ENCODE data around the gene ATXN1. TPM values are rescaled to one million over a fixed set of nuclear protein-coding genes. Genes with fewer than 3 reads are reported as not detected.
"Not testable (repeated sequence)": the region's sequence is repeated elsewhere in the genome, so short reads cannot be mapped to it uniquely, and the experiment has no call there.

The ATXN1 gene
- total RNA-seq, 1 donor from 2014 or later, result 98.0 TPM

GRCh38 chr6:16477367-16478149, 283.7 kb downstream of the ATXN1 start:
- DNase-seq (ENCODE audit: low spot score), result no peak

GRCh38 chr6:16476861-16477260, 284.4 kb downstream of the ATXN1 start:
- no peak for DNase-seq (ENCODE audit: low spot score)

- DNase-seq (ENCODE audit: low spot score), result no peak
These were observed 285.8 kb downstream of the ATXN1 start for GRCh38 chr6:16475494-16475781.

GRCh38 chr6:16474772-16475493, 286.3 kb downstream of the ATXN1 start:
- DNase-seq (ENCODE audit: low spot score), result no peak

GRCh38 chr6:16473908-16474771, 287.1 kb downstream of the ATXN1 start:
- DNase-seq (ENCODE audit: low spot score), result no peak

GRCh38 chr6:16473184-16473907, 287.9 kb downstream of the ATXN1 start:
- DNase-seq (ENCODE audit: low spot score), result no peak

- peak; percentile 78 for DNase-seq (ENCODE audit: low spot score)
These were observed 288.8 kb downstream of the ATXN1 start for GRCh38 chr6:16472349-16473069.

GRCh38 chr6:16471910-16472297, 289.4 kb downstream of the ATXN1 start:
- no peak for DNase-seq (ENCODE audit: low spot score)

GRCh38 chr6:16471222-16471909, 289.9 kb downstream of the ATXN1 start:
- peak; percentile 74 for DNase-seq (ENCODE audit: low spot score)

GRCh38 chr6:16470502-16471221, 290.6 kb downstream of the ATXN1 start:
- DNase-seq (ENCODE audit: low spot score), result peak; percentile 62

- DNase-seq (ENCODE audit: low spot score), result no peak
These were observed 292.2 kb downstream of the ATXN1 start for GRCh38 chr6:16468991-16469615.

GRCh38 chr6:16466800-16467553, 294.3 kb downstream of the ATXN1 start:
- DNase-seq (ENCODE audit: low spot score), result no peak

GRCh38 chr6:16464045-16464444, 297.2 kb downstream of the ATXN1 start:
- DNase-seq (ENCODE audit: low spot score), result no peak

- not testable (repeated sequence) for DNase-seq (ENCODE audit: low spot score)
These were observed 298.0 kb downstream of the ATXN1 start for GRCh38 chr6:16463246-16463645.

- no peak for DNase-seq (ENCODE audit: low spot score)
These were observed 299.8 kb downstream of the ATXN1 start for GRCh38 chr6:16461491-16461890.

GRCh38 chr6:16459472-16459871, 301.8 kb downstream of the ATXN1 start:
- DNase-seq (ENCODE audit: low spot score), result not testable (repeated sequence)

- no peak for DNase-seq (ENCODE audit: low spot score)
These were observed 308.9 kb downstream of the ATXN1 start for GRCh38 chr6:16452348-16452747.

- no peak for DNase-seq (ENCODE audit: low spot score)
These were observed 310.4 kb downstream of the ATXN1 start for GRCh38 chr6:16450821-16451220.

Measured in umbilical cord (tissue), 2 donors.